A549 (cell line): ENCODE measurements around the gene ZPBP2.

Experiments used
- CEBPB ChIP-seq, 2 experiments: fragments of >200 bp in 1 of 2; sonication (Bioruptor Twin) in 1 of 2; formaldehyde crosslinking in 1 of 2; IDR thresholded peaks; 2 replicates each; pipeline ENCODE4 v1.6.1; 2012 to 2016
- CTCF ChIP-seq: fragments of >200 bp; sonication (Bioruptor Twin); formaldehyde crosslinking; IDR thresholded peaks from 3 replicates; pipeline ENCODE4 v1.5.1; 2016
- EP300 ChIP-seq, 2 experiments: fragments of >200 bp; sonication (Bioruptor Twin); formaldehyde crosslinking; IDR thresholded peaks; 2 replicates in 1 of 2; 3 replicates in 1 of 2; pipeline ENCODE4 v1.6.1; 2016 to 2017
- ESRRA ChIP-seq: fragments of 150-350 bp; IDR thresholded peaks from 2 replicates; pipeline ENCODE4 v1.6.1; 2014; ENCODE audit warnings: mild to moderate bottlenecking, low read length, borderline replicate concordance
- NFE2L2 ChIP-seq: fragments of 150-350 bp; conservative IDR thresholded peaks from 2 replicates; pipeline ENCODE4 v1.6.1; 2014; ENCODE audit warnings: low read length
- POLR2A ChIP-seq: IDR thresholded peaks from 2 replicates; pipeline ENCODE4 v1.6.1; 2012; ENCODE audit warnings: mild to moderate bottlenecking, low read length
- RAD21 ChIP-seq, 2 experiments: fragments of >200 bp in 1 of 2; sonication (Bioruptor Twin) in 1 of 2; formaldehyde crosslinking in 1 of 2; IDR thresholded peaks in 1 of 2; conservative IDR thresholded peaks in 1 of 2; 2 replicates in 1 of 2; 3 replicates in 1 of 2; pipeline ENCODE4 v1.6.1; 2012 to 2018; ENCODE audit warnings: inconsistent platforms in 1 of 2
- TF ChIP-seq, protein P1 (sequence below): IDR thresholded peaks from 2 replicates; pipeline ENCODE4 v1.6.1; 2012
- TF ChIP-seq, protein P2 (sequence below): fragments of 200-600 bp; sonication (generic); IDR thresholded peaks from 2 replicates; pipeline ENCODE4 v1.6.1; 2016; ENCODE audit warnings: antibody characterized with exemption, mild to moderate bottlenecking, moderate library complexity
- TF ChIP-seq, protein P3 (sequence below): fragments of 150-350 bp; IDR thresholded peaks from 2 replicates; pipeline ENCODE4 v1.6.1; 2014; ENCODE audit warnings: low read depth, mild to moderate bottlenecking, low read length

DNA sequence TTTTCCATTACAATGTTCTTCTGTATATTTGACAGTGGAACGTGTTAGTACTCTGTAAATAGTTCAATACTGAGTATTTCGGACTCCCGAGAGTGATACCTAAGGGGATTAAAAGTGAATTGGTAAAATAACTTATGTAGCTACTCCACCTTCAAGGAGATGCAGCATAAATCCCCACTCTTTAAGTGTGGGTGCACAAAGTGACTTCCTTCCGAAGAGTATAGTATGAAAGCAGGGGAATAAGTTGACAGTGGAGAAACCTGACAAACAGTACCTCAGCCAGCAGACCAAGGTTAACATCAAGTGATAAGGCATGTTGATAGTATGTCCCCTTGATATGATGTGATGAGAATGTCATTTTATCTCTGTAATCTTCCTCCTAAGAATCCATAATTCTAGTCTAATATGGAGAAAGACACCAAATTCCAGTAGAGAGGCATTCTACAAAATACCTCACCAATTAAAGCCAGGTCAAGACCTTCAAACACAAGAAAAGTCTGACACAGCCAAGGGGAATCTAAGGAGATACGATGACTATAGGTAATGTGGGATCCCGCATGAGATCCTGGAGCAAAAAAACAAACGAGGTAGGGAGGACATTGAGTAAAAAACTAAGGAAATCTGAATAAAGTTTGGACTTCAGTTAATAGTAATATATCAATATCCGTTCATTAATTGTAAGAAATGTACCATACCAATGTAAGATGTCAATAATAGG is 1.8 kb upstream of the ZPBP2 start:
- TF ChIP-seq, protein P1, sequence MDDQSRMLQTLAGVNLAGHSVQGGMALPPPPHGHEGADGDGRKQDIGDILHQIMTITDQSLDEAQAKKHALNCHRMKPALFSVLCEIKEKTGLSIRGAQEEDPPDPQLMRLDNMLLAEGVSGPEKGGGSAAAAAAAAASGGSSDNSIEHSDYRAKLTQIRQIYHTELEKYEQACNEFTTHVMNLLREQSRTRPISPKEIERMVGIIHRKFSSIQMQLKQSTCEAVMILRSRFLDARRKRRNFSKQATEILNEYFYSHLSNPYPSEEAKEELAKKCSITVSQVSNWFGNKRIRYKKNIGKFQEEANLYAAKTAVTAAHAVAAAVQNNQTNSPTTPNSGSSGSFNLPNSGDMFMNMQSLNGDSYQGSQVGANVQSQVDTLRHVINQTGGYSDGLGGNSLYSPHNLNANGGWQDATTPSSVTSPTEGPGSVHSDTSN: no peak
- TF ChIP-seq CTCF (no peak), NFE2L2 (no peak), RAD21 (conservative IDR thresholded peaks at IDR 0.05 in 1 of 2, IDR thresholded peaks at IDR 0.05 in 1 of 2) (no peak), POLR2A (no peak), CEBPB (IDR thresholded peaks at IDR 0.05) (no peak), ESRRA (no peak), EP300 (IDR thresholded peaks at IDR 0.05) (no peak)
- TF ChIP-seq, protein P2, sequence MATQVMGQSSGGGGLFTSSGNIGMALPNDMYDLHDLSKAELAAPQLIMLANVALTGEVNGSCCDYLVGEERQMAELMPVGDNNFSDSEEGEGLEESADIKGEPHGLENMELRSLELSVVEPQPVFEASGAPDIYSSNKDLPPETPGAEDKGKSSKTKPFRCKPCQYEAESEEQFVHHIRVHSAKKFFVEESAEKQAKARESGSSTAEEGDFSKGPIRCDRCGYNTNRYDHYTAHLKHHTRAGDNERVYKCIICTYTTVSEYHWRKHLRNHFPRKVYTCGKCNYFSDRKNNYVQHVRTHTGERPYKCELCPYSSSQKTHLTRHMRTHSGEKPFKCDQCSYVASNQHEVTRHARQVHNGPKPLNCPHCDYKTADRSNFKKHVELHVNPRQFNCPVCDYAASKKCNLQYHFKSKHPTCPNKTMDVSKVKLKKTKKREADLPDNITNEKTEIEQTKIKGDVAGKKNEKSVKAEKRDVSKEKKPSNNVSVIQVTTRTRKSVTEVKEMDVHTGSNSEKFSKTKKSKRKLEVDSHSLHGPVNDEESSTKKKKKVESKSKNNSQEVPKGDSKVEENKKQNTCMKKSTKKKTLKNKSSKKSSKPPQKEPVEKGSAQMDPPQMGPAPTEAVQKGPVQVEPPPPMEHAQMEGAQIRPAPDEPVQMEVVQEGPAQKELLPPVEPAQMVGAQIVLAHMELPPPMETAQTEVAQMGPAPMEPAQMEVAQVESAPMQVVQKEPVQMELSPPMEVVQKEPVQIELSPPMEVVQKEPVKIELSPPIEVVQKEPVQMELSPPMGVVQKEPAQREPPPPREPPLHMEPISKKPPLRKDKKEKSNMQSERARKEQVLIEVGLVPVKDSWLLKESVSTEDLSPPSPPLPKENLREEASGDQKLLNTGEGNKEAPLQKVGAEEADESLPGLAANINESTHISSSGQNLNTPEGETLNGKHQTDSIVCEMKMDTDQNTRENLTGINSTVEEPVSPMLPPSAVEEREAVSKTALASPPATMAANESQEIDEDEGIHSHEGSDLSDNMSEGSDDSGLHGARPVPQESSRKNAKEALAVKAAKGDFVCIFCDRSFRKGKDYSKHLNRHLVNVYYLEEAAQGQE: no peak
- TF ChIP-seq, protein P3, sequence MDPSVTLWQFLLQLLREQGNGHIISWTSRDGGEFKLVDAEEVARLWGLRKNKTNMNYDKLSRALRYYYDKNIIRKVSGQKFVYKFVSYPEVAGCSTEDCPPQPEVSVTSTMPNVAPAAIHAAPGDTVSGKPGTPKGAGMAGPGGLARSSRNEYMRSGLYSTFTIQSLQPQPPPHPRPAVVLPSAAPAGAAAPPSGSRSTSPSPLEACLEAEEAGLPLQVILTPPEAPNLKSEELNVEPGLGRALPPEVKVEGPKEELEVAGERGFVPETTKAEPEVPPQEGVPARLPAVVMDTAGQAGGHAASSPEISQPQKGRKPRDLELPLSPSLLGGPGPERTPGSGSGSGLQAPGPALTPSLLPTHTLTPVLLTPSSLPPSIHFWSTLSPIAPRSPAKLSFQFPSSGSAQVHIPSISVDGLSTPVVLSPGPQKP: no peak
